Measurements from ENCODE around the gene VPS50. TPM values are rescaled to one million over a fixed set of nuclear protein-coding genes. Genes with fewer than 3 reads are reported as not detected.

The VPS50 gene
- total and polyA plus RNA-seq, 2 donors (not counting 1 experiment from before 2014, with no cell fraction given) = 9.4 to 54.1 TPM

DNA sequence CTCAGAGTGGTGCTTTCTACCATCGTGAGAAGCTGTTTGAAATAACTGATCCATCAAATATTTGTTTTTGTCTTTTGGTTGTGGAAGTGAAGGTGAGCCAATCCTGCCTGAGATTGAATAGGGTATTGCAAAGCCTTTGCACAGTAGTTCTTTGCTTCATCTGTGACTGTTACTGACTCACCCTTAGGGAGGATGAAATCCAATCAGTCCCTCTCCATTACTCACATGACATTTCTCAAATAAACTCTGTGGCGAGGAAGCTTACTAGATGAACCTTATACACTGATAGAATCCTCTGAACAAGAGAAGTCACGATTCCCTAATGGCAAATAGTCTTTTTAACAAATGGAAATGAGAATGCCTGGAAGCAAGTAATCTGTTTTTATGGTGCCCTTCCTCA is 37.8 kb upstream of the VPS50 start:
- Histone ChIP-seq H3K36me3 (replicated peaks in 1 of 2; ENCODE audit: control extremely low read depth in 1 of 2, control insufficient read depth in 1 of 2, extremely low read depth in 1 of 2, insufficient read depth in 2 of 2, low read length in 1 of 2) (no peaks in the 10 kb centered on the region), H4K20me1 (ENCODE audit: control insufficient read depth, insufficient read depth, low read length, poor library complexity, severe bottlenecking) (no peaks in the 10 kb centered on the region), H3K4me1 (ENCODE audit: control insufficient read depth in 2 of 2, insufficient read depth in 2 of 2, low read length in 2 of 2) (peaks cover 0 to 6% of the 10 kb centered on the region in 2 donors), H3K79me2 (ENCODE audit: control insufficient read depth, insufficient read depth, low read length) (no peaks in the 10 kb centered on the region), H3K4me2 (replicated peaks; ENCODE audit: low read depth, low read length, poor library complexity, severe bottlenecking) (no peak overlapping the region), H3K4me3 (ENCODE audit: control extremely low read depth in 1 of 5, extremely low read depth in 1 of 5, insufficient read depth in 1 of 5, low read depth in 2 of 5, low read length in 4 of 5) (no peak overlapping the region), H2AFZ (ENCODE audit: insufficient read depth, low read depth, low read length, poor library complexity, severe bottlenecking) (no peak overlapping the region), H3K27ac (ENCODE audit: low read length in 2 of 2) (no peak overlapping the region), H3K9ac (ENCODE audit: low read length) (no peak overlapping the region), H3K9me3 (ENCODE audit: control extremely low read depth in 1 of 3, control insufficient read depth in 2 of 3, insufficient read depth in 1 of 3, low read length in 2 of 3) (no peaks in the 10 kb centered on the region), H3K27me3 (replicated peaks in 1 of 4; ENCODE audit: control extremely low read depth in 1 of 4, control insufficient read depth in 3 of 4, insufficient read depth in 4 of 4, low read length in 3 of 4) (peaks cover 0 to 14% (median 0%) of the 10 kb centered on the region in 4 experiments)
- ChIA-PET POLR2A (no interaction called here), CTCF (no interaction called here)
- TF ChIP-seq, protein P1, sequence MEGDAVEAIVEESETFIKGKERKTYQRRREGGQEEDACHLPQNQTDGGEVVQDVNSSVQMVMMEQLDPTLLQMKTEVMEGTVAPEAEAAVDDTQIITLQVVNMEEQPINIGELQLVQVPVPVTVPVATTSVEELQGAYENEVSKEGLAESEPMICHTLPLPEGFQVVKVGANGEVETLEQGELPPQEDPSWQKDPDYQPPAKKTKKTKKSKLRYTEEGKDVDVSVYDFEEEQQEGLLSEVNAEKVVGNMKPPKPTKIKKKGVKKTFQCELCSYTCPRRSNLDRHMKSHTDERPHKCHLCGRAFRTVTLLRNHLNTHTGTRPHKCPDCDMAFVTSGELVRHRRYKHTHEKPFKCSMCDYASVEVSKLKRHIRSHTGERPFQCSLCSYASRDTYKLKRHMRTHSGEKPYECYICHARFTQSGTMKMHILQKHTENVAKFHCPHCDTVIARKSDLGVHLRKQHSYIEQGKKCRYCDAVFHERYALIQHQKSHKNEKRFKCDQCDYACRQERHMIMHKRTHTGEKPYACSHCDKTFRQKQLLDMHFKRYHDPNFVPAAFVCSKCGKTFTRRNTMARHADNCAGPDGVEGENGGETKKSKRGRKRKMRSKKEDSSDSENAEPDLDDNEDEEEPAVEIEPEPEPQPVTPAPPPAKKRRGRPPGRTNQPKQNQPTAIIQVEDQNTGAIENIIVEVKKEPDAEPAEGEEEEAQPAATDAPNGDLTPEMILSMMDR (IDR thresholded peaks at IDR 0.05) = no peak
- TF ChIP-seq EZH2 (IDR thresholded peaks at IDR 0.05; ENCODE audit: borderline replicate concordance, insufficient read depth, low read depth, low read length, poor library complexity, severe bottlenecking) = no peak
- Mint-ChIP-seq H3K27ac (no peak overlapping the region), H3K27me3 (peaks cover 35% of the 10 kb centered on the region), H3K4me3 (no peak overlapping the region), H3K9me3 (ENCODE audit: insufficient read depth) (no peaks in the 10 kb centered on the region), H3K4me1 (peaks cover 7% of the 10 kb centered on the region)
- no peak for ATAC-seq (ENCODE audit: low read depth)
- 100% methylated on average over 1 of the region's 3 CpGs for WGBS (ENCODE audit: insufficient coverage)
- no peak for DNase-seq
- intact Hi-C loops (cut with micrococcal nuclease) = no loop called here

DNA sequence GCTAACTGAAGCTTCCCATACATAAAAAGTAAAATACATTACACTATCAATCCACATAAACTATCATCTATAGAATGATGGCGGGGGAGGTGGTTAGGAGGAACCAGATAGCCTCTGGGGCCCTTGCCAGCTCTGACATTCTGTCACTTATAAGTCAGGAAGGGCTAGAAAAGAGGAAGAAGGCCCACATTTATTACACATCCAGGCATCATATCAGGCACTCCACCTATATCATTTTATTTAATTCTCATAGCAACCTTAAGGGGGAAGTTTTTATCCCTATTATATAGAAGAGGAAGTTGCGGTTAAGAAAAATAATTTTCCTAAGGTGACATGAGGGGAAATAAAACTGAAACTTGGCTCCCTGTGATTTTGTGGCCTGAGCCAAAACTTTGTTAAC is 35.8 kb upstream of the VPS50 start:
- POLR2A ChIA-PET = no interaction called here
- Histone ChIP-seq H2AFZ (ENCODE audit: insufficient read depth, low read depth, low read length, poor library complexity, severe bottlenecking) (no peak overlapping the region), H3K4me3 (ENCODE audit: control extremely low read depth in 1 of 5, extremely low read depth in 1 of 5, insufficient read depth in 1 of 5, low read depth in 2 of 5, low read length in 4 of 5) (no peak overlapping the region), H3K79me2 (ENCODE audit: control insufficient read depth, insufficient read depth, low read length) (no peaks in the 10 kb centered on the region), H3K27me3 (replicated peaks in 1 of 4; ENCODE audit: control extremely low read depth in 1 of 4, control insufficient read depth in 3 of 4, insufficient read depth in 4 of 4, low read length in 3 of 4) (peaks cover 0 to 8% (median 0%) of the 10 kb centered on the region in 4 experiments), H3K9ac (ENCODE audit: low read length) (no peak overlapping the region), H3K4me2 (replicated peaks; ENCODE audit: low read depth, low read length, poor library complexity, severe bottlenecking) (no peak overlapping the region), H3K36me3 (replicated peaks in 1 of 2; ENCODE audit: control extremely low read depth in 1 of 2, control insufficient read depth in 1 of 2, extremely low read depth in 1 of 2, insufficient read depth in 2 of 2, low read length in 1 of 2) (no peaks in the 10 kb centered on the region), H4K20me1 (ENCODE audit: control insufficient read depth, insufficient read depth, low read length, poor library complexity, severe bottlenecking) (no peaks in the 10 kb centered on the region), H3K9me3 (ENCODE audit: control extremely low read depth in 1 of 3, control insufficient read depth in 2 of 3, insufficient read depth in 1 of 3, low read length in 2 of 3) (no peaks in the 10 kb centered on the region), H3K27ac (ENCODE audit: low read length in 2 of 2) (no peak overlapping the region), H3K4me1 (ENCODE audit: control insufficient read depth in 2 of 2, insufficient read depth in 2 of 2, low read length in 2 of 2) (peaks cover 0 to 6% of the 10 kb centered on the region in 2 donors)
- H3K27me3 Mint-ChIP-seq = peaks cover 27% of the 10 kb centered on the region
- peak; percentile 12 for DNase-seq
- TF ChIP-seq, protein P1 (IDR thresholded peaks at IDR 0.05) = no peak
- TF ChIP-seq EZH2 (IDR thresholded peaks at IDR 0.05; ENCODE audit: borderline replicate concordance, insufficient read depth, low read depth, low read length, poor library complexity, severe bottlenecking) = no peak
- no peak for ATAC-seq (ENCODE audit: low read depth)
- intact Hi-C loops (cut with micrococcal nuclease) = no loop called here
- no peak overlapping the region for H3K4me3 Mint-ChIP-seq
- no peak overlapping the region for H3K27ac Mint-ChIP-seq
- no peaks in the 10 kb centered on the region for H3K9me3 Mint-ChIP-seq (ENCODE audit: insufficient read depth)
- CTCF ChIA-PET = no interaction called here
- H3K4me1 Mint-ChIP-seq = peaks cover 7% of the 10 kb centered on the region
- no CpG with 5 or more reads among the region's 2 CpGs for WGBS (ENCODE audit: insufficient coverage)
